ENCODE results near the gene KCTD2. TPM values are rescaled to one million over a fixed set of nuclear protein-coding genes. Genes with fewer than 3 reads are reported as not detected.

The KCTD2 gene
- total and polyA plus RNA-seq, 2 of the 13 experiments (the other 11 are each of a cell fraction or from before 2014, with no cell fraction given): 28.3 to 32.6 TPM

- H3K27me3 ChIP-seq (ENCODE audit: control insufficient read depth in 1 of 2, insufficient read depth in 2 of 2, low read length in 2 of 2): peaks cover 0 to 13% of the 10 kb centered on the region in 2 experiments; a peak in 2 of 5 replicates
- BruUV-seq (replicated peaks): no TSS peak
- CTCF ChIA-PET (ENCODE audit: low intra/inter-chr PET ratio, low total read pairs): no interaction called here
- H2AFZ ChIP-seq (ENCODE audit: low read length): no peak overlapping the region
- peaks cover 97% of the 10 kb centered on the region for H3K4me1 ChIP-seq (ENCODE audit: insufficient read depth, low read length)
- intact Hi-C loops (cut with micrococcal nuclease; ENCODE audit: unreplicated experiment): no loop called here
- no peak overlapping the region for H3K27ac ChIP-seq (ENCODE audit: extremely low read length, insufficient read depth, low read length)
- DNase-seq (ENCODE audit: low spot score) (no peak), ATAC-seq (no peak), FAIRE-seq (no peak)
- 16% methylated on average over 6 of the region's 6 CpGs for WGBS (ENCODE audit: low lambda C conversion rate)
- in situ Hi-C loops (cut with HindIII; ENCODE audit: extremely low pct_ligation_motif_present, low pct_unique_long_range_greater_than_20kb): no loop called here
- no peaks in the 10 kb centered on the region for H4K20me1 ChIP-seq (ENCODE audit: insufficient read depth, low read length)
- no peak overlapping the region for H3K4me3 ChIP-seq (replicated peaks in 1 of 3; ENCODE audit: insufficient read depth in 1 of 3, low read depth in 2 of 3, low read length in 3 of 3)
- no peak overlapping the region for H3K9ac ChIP-seq (ENCODE audit: insufficient read depth, low read depth, low read length)
- POLR2A ChIA-PET: interaction anchor here (0.6 to 3.2 kb wide), 2 partner anchors 35 to 121 kb away, joined by 4 to 12 read pairs; partner anchors contain the start of genes ATP5PD and KCTD2
- no peaks in the 10 kb centered on the region for H3K9me3 ChIP-seq (ENCODE audit: low read length)
- H3K4me2 ChIP-seq (ENCODE audit: low read depth, low read length): no peak overlapping the region; the same call in 1 of the 2 replicates
- no peaks in the 10 kb centered on the region for H3K36me3 ChIP-seq (replicated peaks in 1 of 2; ENCODE audit: control insufficient read depth in 1 of 2, insufficient read depth in 2 of 2, low read length in 2 of 2)
- H3K79me2 ChIP-seq (ENCODE audit: insufficient read depth, low read length): no peaks in the 10 kb centered on the region
- TF ChIP-seq MNT (IDR thresholded peaks at IDR 0.05): peak; percentile 86
- TF ChIP-seq GRHL1 (CRISPR knock-in tag; conservative IDR thresholded peaks at IDR 0.05): no peak
- TF ChIP-seq FOSL2 (CRISPR knock-in tag; IDR thresholded peaks at IDR 0.05): 0 out of 2 replicates have a peak, but pooled peaks have one; percentile 24
- no peak for TF ChIP-seq ISX (CRISPR knock-in tag; conservative IDR thresholded peaks at IDR 0.05)
- no peak for TF ChIP-seq ZNF660 (CRISPR knock-in tag; IDR thresholded peaks at IDR 0.05; ENCODE audit: borderline replicate concordance, low read depth)
- peak; percentile 41; the same call in 1 of the 2 replicates for TF ChIP-seq CEBPB (IDR thresholded peaks at IDR 0.05; ENCODE audit: borderline replicate concordance, low read depth, low read length)
- 0 out of 2 replicates have a peak, but pooled peaks have one; percentile 9 for TF ChIP-seq MYC (CRISPR knock-in tag; IDR thresholded peaks at IDR 0.05; ENCODE audit: borderline replicate concordance)
- peak; percentile 42; the same call in 1 of the 2 replicates for TF ChIP-seq SAP130 (CRISPR knock-in tag; IDR thresholded peaks at IDR 0.05; ENCODE audit: low read depth)
- TF ChIP-seq SALL1 (CRISPR knock-in tag; IDR thresholded peaks at IDR 0.05): 0 out of 2 replicates have a peak, but pooled peaks have one; percentile 28
- TF ChIP-seq FOXA3 (CRISPR knock-in tag; IDR thresholded peaks at IDR 0.05): peak; percentile 49; the same call in 1 of the 2 replicates
- 0 out of 2 replicates have a peak, but pooled peaks have one; percentile 25 for TF ChIP-seq UBTF (CRISPR knock-in tag; IDR thresholded peaks at IDR 0.05)
- no peak for TF ChIP-seq RBM22 (optimal IDR thresholded peaks at IDR 0.05; ENCODE audit: low read length)
- no peak for TF ChIP-seq SP4 (CRISPR knock-in tag; IDR thresholded peaks at IDR 0.05)
- TF ChIP-seq FOXA1 (IDR thresholded peaks at IDR 0.05): no peak
- peak; percentile 50; the same call in 1 of the 2 replicates for TF ChIP-seq FOXA1 (CRISPR knock-in tag; IDR thresholded peaks at IDR 0.05)
- TF ChIP-seq EP300 (IDR thresholded peaks at IDR 0.05; ENCODE audit: low read depth in 2 of 2, low read length in 2 of 2): no peak
- TF ChIP-seq EP300 (CRISPR knock-in tag; IDR thresholded peaks at IDR 0.05; ENCODE audit: borderline replicate concordance): 0 out of 2 replicates have a peak, but pooled peaks have one; percentile 36
- TF ChIP-seq ZBTB7A (CRISPR knock-in tag; IDR thresholded peaks at IDR 0.05): 0 out of 2 replicates have a peak, but pooled peaks have one; percentile 23
- no peak for TF ChIP-seq ZNF709 (CRISPR knock-in tag; IDR thresholded peaks at IDR 0.05)
- peak; percentile 45; the same call in 1 of the 2 replicates for TF ChIP-seq BHLHE40 (IDR thresholded peaks at IDR 0.05; ENCODE audit: low read length)
- no peak for TF ChIP-seq NR2F2 (IDR thresholded peaks at IDR 0.05; ENCODE audit: borderline replicate concordance, low read depth)
These were observed 35.7 kb downstream of the KCTD2 start for GRCh38 chr17:75082683-75083082.

All from HepG2 (cell line).